ENCODE measurements around the gene NDUFS1. TPM values are rescaled to one million over a fixed set of nuclear protein-coding genes. Genes with fewer than 3 reads are reported as not detected.
"Not testable (repeated sequence)": the region's sequence is repeated elsewhere in the genome, so short reads cannot be mapped to it uniquely, and the experiment has no call there.

Gene NDUFS1
- total RNA-seq = 100 to 1,000 TPM; 132 to 172 (median 140) TPM
- long read RNA-seq, donor 1, full-length matches to known transcripts = 53 of 71 reads
- long read RNA-seq, donor 1, partial matches to known transcripts = 11 of 71 reads
- long read RNA-seq, donor 1, other reads (novel, unspliced or antisense) = 7 of 71 reads
- long read RNA-seq, donor 2, full-length matches to known transcripts = 22 of 32 reads
- long read RNA-seq, donor 2, partial matches to known transcripts = 3 of 32 reads
- long read RNA-seq, donor 2, other reads (novel, unspliced or antisense) = 7 of 32 reads

DNA sequence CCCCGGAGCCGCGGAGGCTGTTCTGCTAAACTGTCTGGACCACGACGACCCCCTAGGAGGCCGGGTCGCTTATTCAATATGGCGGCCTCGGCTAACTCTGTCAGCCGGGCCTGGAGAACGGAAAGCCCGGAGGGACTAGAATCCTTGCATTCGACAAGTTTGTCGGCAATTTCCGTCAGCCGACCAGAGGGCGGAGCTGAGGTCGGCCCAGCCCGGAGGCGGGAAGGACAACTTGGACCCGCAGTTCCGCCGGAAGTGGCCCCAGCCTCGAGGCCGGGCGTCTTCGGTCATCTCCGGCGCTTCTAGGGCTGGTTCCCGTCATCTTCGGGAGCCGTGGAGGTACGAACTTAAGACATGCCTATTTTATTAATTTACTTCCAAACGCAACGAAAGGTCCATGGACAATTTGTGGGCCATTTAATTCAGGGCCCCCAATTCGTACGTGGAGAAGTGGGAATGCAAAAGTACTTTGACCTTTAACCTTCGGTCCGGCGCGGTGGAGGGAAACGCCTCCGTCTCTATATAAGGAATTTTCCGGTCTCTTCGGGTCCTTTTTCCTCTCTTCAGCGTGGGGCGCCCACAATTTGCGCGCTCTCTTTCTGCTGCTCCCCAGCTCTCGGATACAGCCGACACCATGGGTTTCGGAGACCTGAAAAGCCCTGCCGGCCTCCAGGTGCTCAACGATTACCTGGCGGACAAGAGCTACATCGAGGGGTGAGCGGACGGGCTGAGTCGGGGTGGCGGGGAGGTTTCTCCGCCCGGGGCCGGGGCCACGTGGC, at the start of gene NDUFS1, which contains the start of gene EEF1B2:
Gene NDUFS1 (minus strand): TSS at position 99 of the 779 bp plus-strand sequence. CDS start 5,766 bp downstream, outside the sequence.
Gene EEF1B2 (plus strand): TSS at position 550 of the 779 bp plus-strand sequence. CDS start 85 bp downstream, at position 635.
- intact Hi-C loops (cut with DNase I, micrococcal nuclease) = no loop called here
- TF ChIP-seq, protein P1, sequence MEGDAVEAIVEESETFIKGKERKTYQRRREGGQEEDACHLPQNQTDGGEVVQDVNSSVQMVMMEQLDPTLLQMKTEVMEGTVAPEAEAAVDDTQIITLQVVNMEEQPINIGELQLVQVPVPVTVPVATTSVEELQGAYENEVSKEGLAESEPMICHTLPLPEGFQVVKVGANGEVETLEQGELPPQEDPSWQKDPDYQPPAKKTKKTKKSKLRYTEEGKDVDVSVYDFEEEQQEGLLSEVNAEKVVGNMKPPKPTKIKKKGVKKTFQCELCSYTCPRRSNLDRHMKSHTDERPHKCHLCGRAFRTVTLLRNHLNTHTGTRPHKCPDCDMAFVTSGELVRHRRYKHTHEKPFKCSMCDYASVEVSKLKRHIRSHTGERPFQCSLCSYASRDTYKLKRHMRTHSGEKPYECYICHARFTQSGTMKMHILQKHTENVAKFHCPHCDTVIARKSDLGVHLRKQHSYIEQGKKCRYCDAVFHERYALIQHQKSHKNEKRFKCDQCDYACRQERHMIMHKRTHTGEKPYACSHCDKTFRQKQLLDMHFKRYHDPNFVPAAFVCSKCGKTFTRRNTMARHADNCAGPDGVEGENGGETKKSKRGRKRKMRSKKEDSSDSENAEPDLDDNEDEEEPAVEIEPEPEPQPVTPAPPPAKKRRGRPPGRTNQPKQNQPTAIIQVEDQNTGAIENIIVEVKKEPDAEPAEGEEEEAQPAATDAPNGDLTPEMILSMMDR (IDR thresholded peaks at IDR 0.05) = no peak

GRCh38 chr2:206208900-206209299, 49.7 kb upstream of the NDUFS1 start:
- TF ChIP-seq, protein P1 (IDR thresholded peaks at IDR 0.05) = no peak
- Histone ChIP-seq H3K4me1 (ENCODE audit: low read depth) (no peaks in the 10 kb centered on the region), H3K9me3 (no peaks in the 10 kb centered on the region), H3K36me3 (ENCODE audit: low read depth) (no peaks in the 10 kb centered on the region), H3K4me3 (no peak overlapping the region)
- intact Hi-C loops (cut with DNase I, micrococcal nuclease) = no loop called here
- ATAC-seq = no peak
- DNase-seq = no peak

More for the DNA sequence above, at the start of gene NDUFS1, which contains the start of gene EEF1B2:
- peak; percentile 97 to 99 (median 97) for DNase-seq
- peak; percentile 97 for ATAC-seq
- Histone ChIP-seq H3K36me3 (ENCODE audit: low read depth) (no peaks in the 10 kb centered on the region), H3K4me1 (ENCODE audit: low read depth) (peaks cover 22% of the 10 kb centered on the region), H3K9me3 (no peaks in the 10 kb centered on the region), H3K4me3 (peak within 1 kb of the TSS; percentile 76)

DNA sequence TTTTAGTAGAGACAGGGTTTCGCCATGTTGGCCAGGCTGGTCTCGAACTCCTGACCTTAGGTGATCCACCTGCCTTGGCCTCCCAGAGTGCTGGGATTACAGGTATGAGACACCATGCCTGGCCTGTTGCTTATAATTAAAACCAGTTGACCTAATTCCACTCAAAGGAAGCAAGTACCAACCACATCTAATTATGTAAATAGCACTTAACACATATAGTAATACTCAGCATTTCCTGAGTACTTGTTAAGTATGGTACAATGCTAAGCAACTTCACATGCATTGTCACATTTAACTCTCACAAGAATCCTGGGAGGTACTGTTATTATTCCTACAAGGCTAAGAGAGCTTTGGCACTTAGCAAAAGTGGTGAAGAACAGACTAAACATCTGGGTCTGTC, 48.1 kb upstream of the NDUFS1 start:
- ATAC-seq; H3K36me3 ChIP-seq (ENCODE audit: low read depth); H3K4me1 ChIP-seq (ENCODE audit: low read depth); DNase-seq; H3K9me3 ChIP-seq; H3K4me3 ChIP-seq; intact Hi-C loops (cut with DNase I, micrococcal nuclease): not testable (repeated sequence)

DNA sequence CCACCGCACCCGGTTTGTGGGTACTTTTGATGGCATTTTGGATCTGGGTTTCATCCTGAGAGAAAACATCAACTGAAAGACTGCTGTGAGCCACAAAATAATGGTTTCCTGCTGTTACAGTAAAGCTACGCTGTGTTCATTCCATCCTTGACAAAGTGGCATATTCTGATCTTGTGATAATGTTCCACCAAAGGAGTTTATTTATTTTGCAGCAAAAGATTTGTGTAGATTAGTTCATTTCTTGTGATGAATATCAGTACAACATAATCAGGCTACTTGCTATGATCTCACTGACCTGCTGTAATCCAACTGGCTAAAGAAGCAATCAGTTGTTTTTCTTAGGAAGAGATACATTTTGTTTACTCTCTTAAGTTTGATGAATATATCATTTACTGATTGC, 45.5 kb upstream of the NDUFS1 start:
- DNase-seq (no peak), ATAC-seq (no peak)
- H3K36me3 ChIP-seq (ENCODE audit: low read depth) = no peaks in the 10 kb centered on the region
- H3K9me3 ChIP-seq = no peaks in the 10 kb centered on the region
- H3K4me3 ChIP-seq = no peak overlapping the region
- intact Hi-C loops (cut with DNase I, micrococcal nuclease) = no loop called here
- no peaks in the 10 kb centered on the region for H3K4me1 ChIP-seq (ENCODE audit: low read depth)
- TF ChIP-seq, protein P1 (IDR thresholded peaks at IDR 0.05) = no peak

GRCh38 chr2:206203331-206203730, 44.1 kb upstream of the NDUFS1 start:
- no peak for ATAC-seq
- H3K9me3 ChIP-seq = no peaks in the 10 kb centered on the region
- no peak for DNase-seq
- no peak overlapping the region for H3K4me3 ChIP-seq
- no peaks in the 10 kb centered on the region for H3K36me3 ChIP-seq (ENCODE audit: low read depth)
- TF ChIP-seq, protein P1 (IDR thresholded peaks at IDR 0.05) = no peak
- no peaks in the 10 kb centered on the region for H3K4me1 ChIP-seq (ENCODE audit: low read depth)
- intact Hi-C loops (cut with DNase I, micrococcal nuclease) = no loop called here

DNA sequence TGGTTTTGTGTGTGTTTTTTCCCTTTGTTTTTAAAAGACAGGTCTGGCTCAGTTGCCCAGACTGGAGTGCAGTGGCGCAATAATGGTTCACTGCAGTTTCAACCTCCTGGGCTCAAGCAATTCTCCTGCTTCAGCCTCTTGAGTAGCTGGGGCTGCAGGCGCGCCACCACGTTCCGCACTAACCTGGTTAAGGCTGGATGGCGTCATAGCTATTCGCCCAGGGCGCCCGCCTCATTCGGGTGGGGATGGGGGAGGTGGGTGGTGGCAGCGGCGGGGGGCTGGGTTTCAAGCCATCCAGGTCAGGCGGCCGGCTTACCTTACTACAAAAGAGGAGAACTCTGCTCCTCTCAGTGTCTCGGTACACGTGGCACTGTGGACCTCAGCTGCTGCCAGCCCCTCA, 43.2 kb upstream of the NDUFS1 start:
- TF ChIP-seq, protein P1 (IDR thresholded peaks at IDR 0.05) = no peak
- H3K36me3 ChIP-seq (ENCODE audit: low read depth) = no peaks in the 10 kb centered on the region
- ATAC-seq (no peak), DNase-seq (no peak)
- no peak overlapping the region for H3K4me3 ChIP-seq
- H3K9me3 ChIP-seq = no peaks in the 10 kb centered on the region
- intact Hi-C loops (cut with DNase I, micrococcal nuclease) = no loop called here
- no peaks in the 10 kb centered on the region for H3K4me1 ChIP-seq (ENCODE audit: low read depth)
